Ovary (tissue), 9 donors: ENCODE measurements around the gene SH2D4B. TPM values are rescaled to one million over a fixed set of nuclear protein-coding genes. Genes with fewer than 3 reads are reported as not detected.

Source experiments
- DNase-seq, 5 donors: peaks; one replicate each; pipeline ENCODE4 v3.0.0-alpha.2; 2019 to 2020
- H3K27ac ChIP-seq, 2 donors: fragments of 200-600 bp; one replicate each; pipeline versions ENCODE4 v1.5.1 to v1.8.0; 2019 to 2022
- H3K27me3 ChIP-seq: fragments of 200-600 bp; one replicate; pipeline ENCODE4 v1.8.0; 2022
- H3K36me3 ChIP-seq: fragments of 200-600 bp; sonication (generic); one replicate; pipeline ENCODE4 v1.5.1; 2019
- H3K4me1 ChIP-seq: one replicate; pipeline ENCODE4 v1.8.1; 2013; ENCODE audit warnings: mild to moderate bottlenecking, moderate library complexity; ENCODE audit not compliant: insufficient read depth
- H3K4me3 ChIP-seq: fragments of 200-600 bp; sonication (generic); one replicate; pipeline ENCODE4 v1.5.1; 2017
- H3K9me3 ChIP-seq, 2 donors: fragments of 200-600 bp in 1 of 2; sonication (generic) in 1 of 2; one replicate each; pipeline versions ENCODE4 v1.5.1 to v1.8.1; 2013 to 2019; ENCODE audit warnings: mild to moderate bottlenecking in 1 of 2, moderate library complexity in 1 of 2
- EP300 ChIP-seq: sonication (generic); formaldehyde crosslinking; IDR thresholded peaks from one replicate; pipeline ENCODE4 v1.6.1; 2017; ENCODE audit warnings: antibody characterized with exemption
- POLR2A ChIP-seq: fragments of 450-650 bp; IDR thresholded peaks from one replicate; pipeline ENCODE4 v1.6.1; 2017; ENCODE audit warnings: antibody characterized with exemption, mild to moderate bottlenecking, moderate library complexity
- WGBS, 3 donors: extraction: QIAGEN DNeasy Blood & Tissue Kit in 1 of 3; methylation state at CpG; one replicate each; pipeline versions ENCODE4 v1.1.5 to v1.1.7; 2013 to 2017; 5-methylcytosine and 5-hydroxymethylcytosine counted together
- intact Hi-C, 4 donors: fragments of 100-400 bp; cut with DNase I; formaldehyde crosslinking; loops; one replicate each; pipeline versions ENCODE4 v1.11.0 to v1.15.1; 2022 to 2023
- polyA plus RNA-seq, 2 donors: library from polyadenylated mRNA; stranded (reverse); fragments of 200-250 nt in 1 of 2; fragments of 350-450 nt in 1 of 2; fragmentation: Illumina TruSeq in 1 of 2; extraction: RNeasy Lipid Tissue Mini Kit (QIAGEN cat#74804) in 1 of 2; gene quantifications; one replicate each; pipeline ENCODE4 v1.2.3, GENCODE V29; 2013 to 2014
- total RNA-seq, 7 donors: library from RNA; depleted of rRNA in 2 of 7; stranded (reverse); fragments of >200 nt in 2 of 7; fragmentation: NEBNext Ultra II Directional in 3 of 7; extraction: Animal tissue kit (Norgen Biotek cat#: 25700) in 3 of 7; gene quantifications; one replicate each; pipeline versions ENCODE4 v1.1.0 to v1.2.4, GENCODE V29; 2016 to 2023
- TF ChIP-seq, protein P1 (sequence below), 3 donors: fragments of 450-650 bp in 2 of 3; fragments of 200-600 bp in 1 of 3; IDR thresholded peaks; one replicate each; pipeline versions ENCODE4 v1.5.1 to v1.8.0; 2016 to 2022; ENCODE audit warnings: antibody characterized with exemption in 3 of 3, mild to moderate bottlenecking in 1 of 3
- donor health status: DM: no; HTN: no; CAD: no; lungs with moderate emphysema.
- donor health status: DM: no; HTN: no; CAD: no.
- donor health status: Bipolar disorder and iron deficiency.
- donor health status: DM: yes; HTN: yes; CAD: no.
- donor health status: DM: no; HTN: no; CAD: no.
- donor health status: DM: yes; HTN: yes; CAD: no.

The SH2D4B gene
- total and polyA plus RNA-seq, 9 donors: 0.05 to 0.53 (median 0.10) TPM; not detected in 5

DNA sequence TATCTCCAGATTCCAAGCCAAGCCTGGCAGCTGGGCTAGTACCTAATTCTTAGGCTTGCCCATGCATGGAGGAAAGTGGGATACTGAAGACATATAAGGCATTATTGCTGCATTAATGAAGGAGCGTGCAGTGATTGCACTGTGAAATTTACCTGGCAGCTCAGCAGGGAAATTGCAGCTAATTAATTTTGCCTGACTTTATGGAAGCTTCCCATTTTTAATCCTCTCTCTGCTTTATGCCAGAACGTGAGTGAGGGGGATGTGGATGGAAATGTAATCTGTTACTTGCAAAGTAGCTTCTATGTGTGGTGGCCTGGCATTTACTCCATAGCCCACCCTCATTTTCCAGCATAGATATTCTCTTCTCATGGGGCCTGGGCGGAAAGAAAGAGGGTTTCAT lies 134.9 kb downstream of the SH2D4B start:
- H3K27ac ChIP-seq: no peak overlapping the region
- H3K4me3 ChIP-seq: no peak overlapping the region
- TF ChIP-seq, protein P1, sequence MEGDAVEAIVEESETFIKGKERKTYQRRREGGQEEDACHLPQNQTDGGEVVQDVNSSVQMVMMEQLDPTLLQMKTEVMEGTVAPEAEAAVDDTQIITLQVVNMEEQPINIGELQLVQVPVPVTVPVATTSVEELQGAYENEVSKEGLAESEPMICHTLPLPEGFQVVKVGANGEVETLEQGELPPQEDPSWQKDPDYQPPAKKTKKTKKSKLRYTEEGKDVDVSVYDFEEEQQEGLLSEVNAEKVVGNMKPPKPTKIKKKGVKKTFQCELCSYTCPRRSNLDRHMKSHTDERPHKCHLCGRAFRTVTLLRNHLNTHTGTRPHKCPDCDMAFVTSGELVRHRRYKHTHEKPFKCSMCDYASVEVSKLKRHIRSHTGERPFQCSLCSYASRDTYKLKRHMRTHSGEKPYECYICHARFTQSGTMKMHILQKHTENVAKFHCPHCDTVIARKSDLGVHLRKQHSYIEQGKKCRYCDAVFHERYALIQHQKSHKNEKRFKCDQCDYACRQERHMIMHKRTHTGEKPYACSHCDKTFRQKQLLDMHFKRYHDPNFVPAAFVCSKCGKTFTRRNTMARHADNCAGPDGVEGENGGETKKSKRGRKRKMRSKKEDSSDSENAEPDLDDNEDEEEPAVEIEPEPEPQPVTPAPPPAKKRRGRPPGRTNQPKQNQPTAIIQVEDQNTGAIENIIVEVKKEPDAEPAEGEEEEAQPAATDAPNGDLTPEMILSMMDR (IDR thresholded peaks at IDR 0.05): no peak
- no peak for TF ChIP-seq POLR2A
- no peak for TF ChIP-seq EP300
- H3K27me3 ChIP-seq: no peaks in the 10 kb centered on the region
- DNase-seq: no peak
- H3K4me1 ChIP-seq: no peaks in the 10 kb centered on the region
- no peaks in the 10 kb centered on the region for H3K9me3 ChIP-seq
- H3K36me3 ChIP-seq: no peaks in the 10 kb centered on the region
- WGBS, 3 donors: 61 to 75% (median 68%) methylated on average over 3 of the region's 3 CpGs
- intact Hi-C loops: loop anchor here in 1 of 4 donors (5.0 kb wide), 1 partner anchor 1150 kb away; no protein-coding TSS in a partner anchor

DNA sequence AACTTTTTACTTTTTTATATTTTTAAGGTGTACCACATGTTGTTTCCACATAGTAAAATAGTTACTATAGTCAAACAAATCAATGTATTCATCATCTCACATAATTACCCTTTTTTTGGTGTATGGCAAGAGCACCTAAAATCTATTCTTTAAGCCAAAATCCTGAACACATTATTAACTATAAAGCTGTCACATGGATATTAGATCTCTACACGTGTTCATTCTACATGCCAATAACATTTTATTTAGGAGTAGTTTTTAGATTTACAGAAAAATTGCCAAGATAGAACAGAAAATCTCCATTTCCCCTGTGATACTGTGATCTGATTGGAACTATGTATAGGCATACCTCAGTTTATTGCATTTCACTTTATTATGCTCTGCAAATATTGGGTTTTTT lies 137.1 kb downstream of the SH2D4B start:
- 57 to 78% (median 60%) methylated on average over 1 of the region's 1 CpG for WGBS, 3 donors
- TF ChIP-seq POLR2A: no peak
- Histone ChIP-seq H3K27ac (no peak overlapping the region), H3K27me3 (no peaks in the 10 kb centered on the region), H3K9me3 (no peaks in the 10 kb centered on the region), H3K4me3 (no peak overlapping the region), H3K4me1 (no peaks in the 10 kb centered on the region), H3K36me3 (no peaks in the 10 kb centered on the region)
- DNase-seq: no peak
- intact Hi-C loops: loop anchor here in 1 of 4 donors (5.0 kb wide), 1 partner anchor 1153 kb away; no protein-coding TSS in a partner anchor

DNA sequence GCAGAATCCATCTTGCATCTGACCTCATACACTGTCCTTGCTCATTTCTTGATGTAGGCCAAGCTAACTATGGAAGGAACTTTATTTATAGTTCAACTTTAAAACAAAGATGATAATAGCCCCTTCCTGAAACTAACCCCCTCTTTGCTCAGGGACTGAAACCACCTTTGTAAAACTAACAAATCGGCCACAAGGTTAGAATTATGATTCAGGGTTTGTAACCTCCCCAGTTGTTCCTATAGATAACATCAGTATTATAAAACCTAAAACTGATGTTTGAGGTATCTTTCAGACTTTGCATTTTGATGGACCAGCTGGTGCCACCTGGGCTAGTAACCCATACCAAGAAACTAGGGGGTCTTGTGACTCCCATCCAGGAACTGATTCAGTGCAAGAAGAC lies 143.4 kb downstream of the SH2D4B start:
- Histone ChIP-seq H3K27ac (no peak overlapping the region), H3K27me3 (no peaks in the 10 kb centered on the region), H3K36me3 (no peaks in the 10 kb centered on the region), H3K9me3 (no peaks in the 10 kb centered on the region), H3K4me3 (no peak overlapping the region), H3K4me1 (no peaks in the 10 kb centered on the region)
- no peak for TF ChIP-seq EP300
- no peak for TF ChIP-seq POLR2A
- TF ChIP-seq, protein P1 (IDR thresholded peaks at IDR 0.05): no peak
- 76 to 90% (median 79%) methylated on average over 1 of the region's 1 CpG for WGBS, 3 donors
- intact Hi-C loops: no loop called here
- DNase-seq: no peak

DNA sequence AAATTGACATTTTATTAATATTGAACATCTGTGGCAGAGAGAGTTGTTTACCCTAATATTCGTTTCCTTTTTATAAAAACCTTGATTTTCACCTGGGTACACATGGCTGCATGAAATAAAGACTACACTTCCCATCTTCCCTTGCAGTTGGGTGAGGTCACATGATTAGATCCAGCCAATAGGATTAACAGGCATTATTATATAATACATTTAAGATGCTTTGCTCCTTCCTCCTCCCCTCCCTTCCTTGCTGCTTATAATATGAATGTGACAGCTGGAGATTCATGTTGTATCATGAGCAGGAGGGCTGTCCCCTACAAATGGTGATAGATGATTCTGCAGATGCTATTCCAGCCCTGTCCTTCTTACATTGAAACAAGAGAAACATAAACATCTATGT lies 146.6 kb downstream of the SH2D4B start:
- intact Hi-C loops: no loop called here
- Histone ChIP-seq H3K27ac (no peak overlapping the region), H3K27me3 (no peaks in the 10 kb centered on the region), H3K4me3 (no peak overlapping the region), H3K9me3 (no peaks in the 10 kb centered on the region), H3K36me3 (no peaks in the 10 kb centered on the region), H3K4me1 (no peaks in the 10 kb centered on the region)
- WGBS, 3 donors: 29 to 45% (median 36%) methylated on average over 1 of the region's 1 CpG
- DNase-seq: no peak
- TF ChIP-seq EP300 (no peak), POLR2A (no peak)
- TF ChIP-seq, protein P1 (IDR thresholded peaks at IDR 0.05): no peak

DNA sequence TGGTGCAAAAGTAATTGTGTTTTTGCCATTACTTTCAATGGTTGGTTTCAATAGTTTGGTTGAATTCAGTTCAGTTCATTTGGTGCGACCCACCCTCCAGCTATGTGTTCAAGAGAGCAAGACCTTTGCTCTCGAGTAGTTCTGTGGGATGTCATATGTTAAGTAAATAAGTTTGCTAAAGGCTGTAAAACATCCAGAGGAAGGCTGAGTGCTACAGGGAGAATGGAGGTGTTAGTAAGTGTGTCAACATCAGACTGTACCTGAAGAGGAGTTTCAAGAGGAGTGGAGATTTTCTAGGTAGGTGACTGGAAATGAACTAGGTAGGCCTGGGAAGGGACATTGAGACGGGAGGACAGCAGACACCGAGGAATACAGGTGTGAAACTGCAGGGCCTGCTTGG lies 147.7 kb downstream of the SH2D4B start:
- no peak for DNase-seq
- Histone ChIP-seq H3K9me3 (no peaks in the 10 kb centered on the region), H3K4me3 (no peak overlapping the region), H3K27ac (no peak overlapping the region), H3K27me3 (no peaks in the 10 kb centered on the region), H3K36me3 (no peaks in the 10 kb centered on the region), H3K4me1 (no peaks in the 10 kb centered on the region)
- intact Hi-C loops: no loop called here
- TF ChIP-seq, protein P1 (IDR thresholded peaks at IDR 0.05): no peak
- TF ChIP-seq EP300: no peak
- no peak for TF ChIP-seq POLR2A
- WGBS, 3 donors: 73 to 83% (median 74%) methylated on average over 4 of the region's 4 CpGs
